Fibroblast of lung (primary cell): ENCODE measurements around the gene TINCR. TPM values are rescaled to one million over a fixed set of nuclear protein-coding genes. Genes with fewer than 3 reads are reported as not detected.
A peak's percentile ranks its signal among the peaks of the same experiment; 100 is the strongest.
"Not testable (repeated sequence)": the region's sequence is repeated elsewhere in the genome, so short reads cannot be mapped to it uniquely, and the experiment has no call there.

ENCODE experiments used
- DNase-seq, 2 donors: peaks; one replicate each; pipeline versions ENCODE4 v3.0.0 to v3.0.0-alpha.2; 2010; ENCODE audit warnings: low read depth in 2 of 2
- H2AFZ ChIP-seq: 2 replicates; pipeline ENCODE4 v1.5.1; 2012; ENCODE audit warnings: low read length, control low read depth, inconsistent platforms
- H3K27ac ChIP-seq: 2 replicates; pipeline ENCODE4 v1.5.1; 2011; ENCODE audit warnings: low read length, control low read depth; ENCODE audit not compliant: insufficient read depth
- H3K27me3 ChIP-seq: 2 replicates; pipeline ENCODE4 v1.5.1; 2011; ENCODE audit warnings: mild to moderate bottlenecking, low read length; ENCODE audit not compliant: control insufficient read depth, insufficient read depth
- H3K36me3 ChIP-seq: 2 replicates; pipeline ENCODE4 v1.5.1; 2011; ENCODE audit warnings: low read length; ENCODE audit not compliant: control insufficient read depth, insufficient read depth
- H3K4me1 ChIP-seq: 2 replicates; pipeline ENCODE4 v1.5.1; 2011; ENCODE audit warnings: low read length; ENCODE audit not compliant: control insufficient read depth, insufficient read depth; ENCODE audit errors: extremely low read depth
- H3K4me2 ChIP-seq: 2 replicates; pipeline ENCODE4 v1.5.1; 2011; ENCODE audit warnings: low read length, control low read depth; ENCODE audit not compliant: insufficient read depth; ENCODE audit errors: extremely low read depth
- H3K4me3 ChIP-seq, 4 experiments: fragments of 200-600 bp in 1 of 4; sonication (generic) in 1 of 4; replicated peaks in 1 of 4; 2 replicates each; pipeline ENCODE4 v1.5.1; 2011 to 2016; ENCODE audit warnings: low read length in 4 of 4, low read depth in 3 of 4, mild to moderate bottlenecking in 3 of 4, control low read depth in 2 of 4, inconsistent platforms in 1 of 4, mixed read lengths in 1 of 4; ENCODE audit not compliant: insufficient read depth in 1 of 4; ENCODE audit errors: control extremely low read depth in 1 of 4
- H3K79me2 ChIP-seq: 2 replicates; pipeline ENCODE4 v1.5.1; 2012; ENCODE audit warnings: mild to moderate bottlenecking, low read length, inconsistent platforms; ENCODE audit not compliant: control insufficient read depth, insufficient read depth
- H3K9ac ChIP-seq: 2 replicates; pipeline ENCODE4 v1.5.1; 2011; ENCODE audit warnings: mild to moderate bottlenecking, low read length, control low read depth; ENCODE audit not compliant: insufficient read depth
- H3K9me3 ChIP-seq: 2 replicates; pipeline ENCODE4 v1.5.1; 2012; ENCODE audit warnings: low read depth, low read length; ENCODE audit not compliant: control insufficient read depth, insufficient read depth
- H4K20me1 ChIP-seq: 2 replicates; pipeline ENCODE4 v1.5.1; 2011; ENCODE audit warnings: low read length; ENCODE audit not compliant: control insufficient read depth, insufficient read depth; ENCODE audit errors: extremely low read depth
- EZH2 ChIP-seq: IDR thresholded peaks from 2 replicates; pipeline ENCODE4 v1.5.1; 2012; ENCODE audit warnings: low read length, control low read depth, mild to moderate bottlenecking; ENCODE audit errors: missing control alignments
- polyA plus RNA-seq, 2 donors: library from polyadenylated mRNA; depleted of rRNA in 1 of 2; stranded (reverse) in 1 of 2; unstranded in 1 of 2; fragments of >200 nt; gene quantifications; 2 replicates each; pipeline ENCODE4 v1.2.1, GENCODE V29; 2011 to 2012; ENCODE audit warnings: missing spikeins in 1 of 2
- total RNA-seq: library from RNA; depleted of rRNA; stranded (reverse); fragments of >200 nt; gene quantifications from 2 replicates; pipeline ENCODE4 v1.2.1, GENCODE V29; 2014
- TF ChIP-seq, protein P1 (sequence below), 2 donors: IDR thresholded peaks in 1 of 2; conservative IDR thresholded peaks in 1 of 2; 1 replicate in 1 of 2; 2 replicates in 1 of 2; pipeline ENCODE4 v1.5.1; 2011 to 2012; ENCODE audit warnings: low read length in 2 of 2, control low read depth in 1 of 2, inconsistent platforms in 1 of 2, low read depth in 1 of 2, mild to moderate bottlenecking in 1 of 2

TINCR gene
- total and polyA plus RNA-seq, 2 donors (not counting 1 experiment from before 2014, with no cell fraction given), result 0.06 to 0.17 TPM

- no peak for DNase-seq
- H3K4me2 ChIP-seq, result no peak overlapping the region
- no peak overlapping the region for H3K9ac ChIP-seq
- no peak overlapping the region for H2AFZ ChIP-seq
- H3K27ac ChIP-seq, result no peak overlapping the region
- H3K79me2 ChIP-seq, result no peaks in the 10 kb centered on the region
- H3K27me3 ChIP-seq, result no peaks in the 10 kb centered on the region
- H4K20me1 ChIP-seq, result no peaks in the 10 kb centered on the region
- no peaks in the 10 kb centered on the region for H3K4me1 ChIP-seq
- no peaks in the 10 kb centered on the region for H3K9me3 ChIP-seq
- no peak for TF ChIP-seq EZH2
- TF ChIP-seq, protein P1, sequence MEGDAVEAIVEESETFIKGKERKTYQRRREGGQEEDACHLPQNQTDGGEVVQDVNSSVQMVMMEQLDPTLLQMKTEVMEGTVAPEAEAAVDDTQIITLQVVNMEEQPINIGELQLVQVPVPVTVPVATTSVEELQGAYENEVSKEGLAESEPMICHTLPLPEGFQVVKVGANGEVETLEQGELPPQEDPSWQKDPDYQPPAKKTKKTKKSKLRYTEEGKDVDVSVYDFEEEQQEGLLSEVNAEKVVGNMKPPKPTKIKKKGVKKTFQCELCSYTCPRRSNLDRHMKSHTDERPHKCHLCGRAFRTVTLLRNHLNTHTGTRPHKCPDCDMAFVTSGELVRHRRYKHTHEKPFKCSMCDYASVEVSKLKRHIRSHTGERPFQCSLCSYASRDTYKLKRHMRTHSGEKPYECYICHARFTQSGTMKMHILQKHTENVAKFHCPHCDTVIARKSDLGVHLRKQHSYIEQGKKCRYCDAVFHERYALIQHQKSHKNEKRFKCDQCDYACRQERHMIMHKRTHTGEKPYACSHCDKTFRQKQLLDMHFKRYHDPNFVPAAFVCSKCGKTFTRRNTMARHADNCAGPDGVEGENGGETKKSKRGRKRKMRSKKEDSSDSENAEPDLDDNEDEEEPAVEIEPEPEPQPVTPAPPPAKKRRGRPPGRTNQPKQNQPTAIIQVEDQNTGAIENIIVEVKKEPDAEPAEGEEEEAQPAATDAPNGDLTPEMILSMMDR (conservative IDR thresholded peaks at IDR 0.05 in 1 of 2, IDR thresholded peaks at IDR 0.05 in 1 of 2; ENCODE audit: low read depth in 1 of 2, low read length in 2 of 2), result no peak
- no peak overlapping the region for H3K4me3 ChIP-seq
- H3K36me3 ChIP-seq, result no peaks in the 10 kb centered on the region
Measured at GRCh38 chr19:5540208-5540607, 27.5 kb downstream of the TINCR start.

DNA sequence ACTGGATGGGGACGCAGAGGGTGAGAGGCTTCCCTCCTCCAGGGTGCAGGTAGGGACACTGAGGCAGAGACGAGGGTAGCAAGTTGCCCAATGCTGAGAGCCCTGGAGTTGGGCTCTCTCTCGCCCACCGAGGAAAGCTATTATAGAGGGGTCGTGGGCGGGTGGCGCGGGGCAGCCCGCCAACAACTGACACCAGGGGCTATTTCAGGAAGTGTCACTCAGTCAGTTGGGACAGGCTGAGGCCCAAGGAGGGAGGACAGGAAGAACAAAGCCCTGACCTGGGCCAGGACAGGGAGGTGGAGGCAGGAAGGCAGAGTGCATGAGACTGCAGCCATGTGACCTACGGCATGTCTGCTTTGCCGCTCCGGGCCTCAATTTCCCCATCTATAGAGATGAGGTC is 29.9 kb downstream of the TINCR start:
- no peak overlapping the region for H3K4me3 ChIP-seq
- H3K4me1 ChIP-seq, result no peaks in the 10 kb centered on the region
- no peak for TF ChIP-seq EZH2
- TF ChIP-seq, protein P1 (conservative IDR thresholded peaks at IDR 0.05 in 1 of 2, IDR thresholded peaks at IDR 0.05 in 1 of 2; ENCODE audit: low read depth in 1 of 2, low read length in 2 of 2), result no peak
- H3K36me3 ChIP-seq, result no peaks in the 10 kb centered on the region
- no peaks in the 10 kb centered on the region for H4K20me1 ChIP-seq
- no peaks in the 10 kb centered on the region for H3K9me3 ChIP-seq
- no peaks in the 10 kb centered on the region for H3K79me2 ChIP-seq
- H3K4me2 ChIP-seq, result no peak overlapping the region
- no peaks in the 10 kb centered on the region for H3K27me3 ChIP-seq
- no peak overlapping the region for H2AFZ ChIP-seq
- H3K9ac ChIP-seq, result no peak overlapping the region
- no peak overlapping the region for H3K27ac ChIP-seq
- no peak for DNase-seq

DNA sequence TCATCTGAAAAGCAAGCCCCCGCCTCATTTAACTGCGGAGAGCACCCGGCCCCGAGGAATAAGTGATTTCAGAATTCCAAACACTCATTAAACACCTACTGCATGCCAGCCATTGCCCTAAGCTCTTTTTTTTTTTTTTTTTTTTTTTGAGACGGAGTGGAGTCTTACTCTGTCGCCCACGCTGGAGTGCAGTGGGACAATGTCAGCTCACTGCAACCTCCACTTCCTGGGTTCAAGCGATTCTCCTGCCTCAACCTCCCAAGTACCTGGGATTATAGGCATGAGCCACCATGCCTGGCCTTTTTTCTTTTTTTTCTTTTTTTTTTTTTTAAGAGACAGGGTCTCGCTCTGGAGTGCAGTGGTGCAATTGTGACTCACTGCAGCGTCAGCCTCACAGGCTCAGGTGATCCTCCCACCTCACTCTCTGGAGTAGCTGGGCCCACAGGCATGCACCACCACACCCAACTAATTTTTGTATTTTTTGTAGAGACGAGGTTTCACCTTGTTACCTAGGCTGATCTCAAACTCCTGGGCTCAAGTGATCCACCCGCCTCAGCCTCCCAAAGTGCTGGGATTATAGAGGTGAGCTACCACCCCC is 30.7 kb downstream of the TINCR start:
- H3K27me3 ChIP-seq, H3K27ac ChIP-seq, H3K9ac ChIP-seq: not testable (repeated sequence)

More for the DNA sequence above, 30.7 kb downstream of the TINCR start:
- not testable (repeated sequence) for H2AFZ ChIP-seq, H3K4me1 ChIP-seq, H3K79me2 ChIP-seq, H3K4me2 ChIP-seq, H3K4me3 ChIP-seq, H4K20me1 ChIP-seq, H3K9me3 ChIP-seq, H3K36me3 ChIP-seq
- peak in 1 of 2 donors; percentile 62 for DNase-seq
